Measurements from ENCODE around the gene SUN1. TPM values are rescaled to one million over a fixed set of nuclear protein-coding genes. Genes with fewer than 3 reads are reported as not detected.

SUN1 gene
- total RNA-seq, 1 donor from 2014 or later, result 186 TPM

DNA sequence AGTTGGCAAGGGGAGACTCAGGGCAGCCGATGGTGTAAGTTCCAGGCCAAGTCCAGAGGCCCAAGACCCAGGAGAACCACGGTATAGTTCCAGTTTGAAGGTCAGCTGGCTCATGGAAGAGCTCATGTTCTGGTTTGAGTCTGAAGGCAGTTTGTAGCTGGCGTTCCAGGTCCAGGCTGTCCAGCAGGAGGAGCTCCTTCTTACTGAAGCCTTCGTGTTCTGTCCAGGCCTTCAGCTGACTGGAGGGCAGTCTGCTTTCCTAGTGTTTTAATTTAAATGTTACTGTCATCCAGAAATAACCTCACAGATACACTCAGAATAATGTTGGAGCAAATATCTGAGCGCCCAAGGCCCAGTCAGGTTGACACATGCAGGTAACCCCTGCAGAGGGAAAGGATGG is 4.2 kb downstream of the SUN1 start:
- peak in 1 of 2 donors; percentile 77 for DNase-seq (ENCODE audit: low spot score in 2 of 2)
- no peaks in the 10 kb centered on the region for H3K27me3 ChIP-seq
- H3K4me1 ChIP-seq, result peaks cover 15 to 58% of the 10 kb centered on the region in 2 donors
- peak overlapping the region in 1 of 2 donors; percentile 8 for H3K4me3 ChIP-seq
- no peaks in the 10 kb centered on the region for H3K9me3 ChIP-seq
- intact Hi-C loops (cut with DNase I), result loop anchor here (1.0 kb wide), 1 partner anchor 31 kb away; no protein-coding TSS in a partner anchor
- H3K27ac ChIP-seq, result peak overlapping the region; percentile 89 to 93
- TF ChIP-seq, protein P1, sequence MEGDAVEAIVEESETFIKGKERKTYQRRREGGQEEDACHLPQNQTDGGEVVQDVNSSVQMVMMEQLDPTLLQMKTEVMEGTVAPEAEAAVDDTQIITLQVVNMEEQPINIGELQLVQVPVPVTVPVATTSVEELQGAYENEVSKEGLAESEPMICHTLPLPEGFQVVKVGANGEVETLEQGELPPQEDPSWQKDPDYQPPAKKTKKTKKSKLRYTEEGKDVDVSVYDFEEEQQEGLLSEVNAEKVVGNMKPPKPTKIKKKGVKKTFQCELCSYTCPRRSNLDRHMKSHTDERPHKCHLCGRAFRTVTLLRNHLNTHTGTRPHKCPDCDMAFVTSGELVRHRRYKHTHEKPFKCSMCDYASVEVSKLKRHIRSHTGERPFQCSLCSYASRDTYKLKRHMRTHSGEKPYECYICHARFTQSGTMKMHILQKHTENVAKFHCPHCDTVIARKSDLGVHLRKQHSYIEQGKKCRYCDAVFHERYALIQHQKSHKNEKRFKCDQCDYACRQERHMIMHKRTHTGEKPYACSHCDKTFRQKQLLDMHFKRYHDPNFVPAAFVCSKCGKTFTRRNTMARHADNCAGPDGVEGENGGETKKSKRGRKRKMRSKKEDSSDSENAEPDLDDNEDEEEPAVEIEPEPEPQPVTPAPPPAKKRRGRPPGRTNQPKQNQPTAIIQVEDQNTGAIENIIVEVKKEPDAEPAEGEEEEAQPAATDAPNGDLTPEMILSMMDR (IDR thresholded peaks at IDR 0.05), result peak; percentile 19 to 61 (median 49)
- H3K36me3 ChIP-seq, result peaks cover 15 to 20% of the 10 kb centered on the region in 2 donors

DNA sequence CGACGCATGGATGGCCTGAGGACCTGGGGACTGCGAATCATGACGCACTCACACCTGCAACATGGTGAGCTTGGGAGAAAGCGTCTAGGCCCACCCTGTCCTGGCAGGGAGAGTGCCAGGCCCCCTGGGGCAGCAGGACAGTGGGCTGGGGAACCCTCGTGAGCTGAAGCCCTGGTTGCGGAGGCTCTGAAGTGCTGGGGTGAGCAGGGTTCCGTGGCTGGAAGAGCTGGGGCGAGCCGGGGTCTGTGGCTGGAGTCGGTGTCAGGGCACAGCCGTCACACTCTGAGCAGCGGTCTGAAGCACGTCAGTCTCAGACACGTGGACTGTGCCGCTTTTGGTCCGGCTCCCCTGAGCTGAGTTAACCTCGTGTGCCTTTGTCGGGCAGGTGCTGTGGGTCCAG is 4.7 kb downstream of the SUN1 start:
- intact Hi-C loops (cut with DNase I), result no loop called here
- no peak for DNase-seq (ENCODE audit: low spot score in 2 of 2)
- Histone ChIP-seq H3K36me3 (peaks cover 18 to 20% of the 10 kb centered on the region in 2 donors), H3K9me3 (no peaks in the 10 kb centered on the region), H3K27ac (peak overlapping the region; percentile 89 to 93), H3K4me1 (peaks cover 21 to 62% of the 10 kb centered on the region in 2 donors), H3K27me3 (no peaks in the 10 kb centered on the region), H3K4me3 (peak overlapping the region in 1 of 2 donors; percentile 8)
- TF ChIP-seq, protein P1 (IDR thresholded peaks at IDR 0.05), result no peak

DNA sequence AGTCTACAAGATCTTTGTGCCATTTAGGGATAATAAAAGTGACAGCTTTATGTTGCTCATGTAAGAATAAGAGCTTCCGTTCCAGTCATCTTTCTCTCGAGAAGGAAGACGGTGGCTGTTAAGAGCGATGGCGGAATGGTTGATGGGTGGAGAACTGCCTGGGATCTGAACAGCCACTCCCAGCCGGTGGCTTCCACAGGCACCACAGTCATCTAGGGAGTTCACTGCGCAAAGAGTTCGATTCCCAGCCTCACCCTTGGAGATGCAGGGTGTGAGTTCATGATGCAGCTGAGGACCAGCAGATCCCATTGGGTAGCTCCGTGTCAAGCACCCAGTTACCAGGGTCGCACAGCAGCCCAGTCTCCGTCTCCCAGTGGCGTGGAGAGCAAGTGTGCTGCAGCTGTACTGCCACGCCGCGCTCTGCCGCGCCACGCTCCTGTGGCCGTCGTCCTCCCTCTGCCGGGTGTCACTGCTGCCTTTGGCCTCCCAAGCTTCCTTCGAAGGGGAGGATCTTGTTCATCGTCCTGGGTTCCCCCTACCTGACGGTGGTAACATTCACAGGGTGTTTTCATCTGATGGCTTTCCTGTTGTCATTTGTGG is 7.8 kb downstream of the SUN1 start:
- intact Hi-C loops (cut with DNase I), result no loop called here
- peak overlapping the region in 1 of 2 donors; percentile 23 for H3K27ac ChIP-seq
- no peak for DNase-seq (ENCODE audit: low spot score in 2 of 2)

GRCh38 chr7:841943-842342 is 9.7 kb downstream of the SUN1 start:
- no peaks in the 10 kb centered on the region for H3K27me3 ChIP-seq
- no peak overlapping the region for H3K4me3 ChIP-seq
- TF ChIP-seq, protein P1 (IDR thresholded peaks at IDR 0.05), result no peak
- intact Hi-C loops (cut with DNase I), result no loop called here
- no peaks in the 10 kb centered on the region for H3K9me3 ChIP-seq
- H3K36me3 ChIP-seq, result peaks cover 46 to 64% of the 10 kb centered on the region in 2 donors
- DNase-seq (ENCODE audit: low spot score in 2 of 2), result no peak
- peak overlapping the region; percentile 48 to 53 for H3K27ac ChIP-seq
- H3K4me1 ChIP-seq, result peaks cover 7 to 28% of the 10 kb centered on the region in 2 donors

More for the DNA sequence above, 7.8 kb downstream of the SUN1 start:
- Histone ChIP-seq H3K4me3 (no peak overlapping the region), H3K36me3 (peaks cover 41 to 49% of the 10 kb centered on the region in 2 donors), H3K4me1 (peaks cover 12 to 43% of the 10 kb centered on the region in 2 donors), H3K27me3 (no peaks in the 10 kb centered on the region), H3K9me3 (no peaks in the 10 kb centered on the region)
- TF ChIP-seq, protein P1 (IDR thresholded peaks at IDR 0.05), result no peak

DNA sequence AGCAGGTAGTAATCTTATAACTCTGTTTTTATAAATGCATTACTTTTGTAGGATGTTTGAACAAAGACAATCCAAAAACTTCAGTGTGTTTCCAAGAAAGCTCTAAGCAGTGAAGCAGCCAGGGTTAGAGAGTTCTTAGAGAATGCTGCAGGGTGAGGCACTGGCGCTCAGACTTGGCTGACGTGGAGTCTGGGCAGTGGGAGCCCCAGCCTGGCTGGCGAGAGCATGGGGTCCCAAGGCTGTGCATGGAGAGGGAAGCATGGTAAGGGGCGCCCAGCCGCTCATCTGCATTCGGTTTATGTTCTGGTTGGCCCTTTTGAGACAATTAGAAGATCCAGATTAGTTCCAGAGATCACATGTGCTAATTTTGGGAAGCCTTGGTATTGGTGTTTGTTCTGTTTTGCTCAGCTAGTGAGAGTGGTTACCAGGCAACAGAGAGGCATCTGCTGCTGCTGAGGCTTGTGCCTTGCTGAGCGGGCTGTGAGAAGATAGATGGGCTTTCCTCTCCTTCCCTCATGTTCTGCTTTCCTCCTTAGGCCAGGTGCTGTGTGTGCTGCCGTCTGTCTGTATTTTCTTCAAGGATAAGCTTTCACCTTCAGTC is 10.3 kb downstream of the SUN1 start:
- no peaks in the 10 kb centered on the region for H3K27me3 ChIP-seq
- peaks cover 7 to 24% of the 10 kb centered on the region in 2 donors for H3K4me1 ChIP-seq
- peak overlapping the region; percentile 48 to 53 for H3K27ac ChIP-seq
- DNase-seq (ENCODE audit: low spot score in 2 of 2), result no peak
- H3K9me3 ChIP-seq, result no peaks in the 10 kb centered on the region
- H3K4me3 ChIP-seq, result no peak overlapping the region
- intact Hi-C loops (cut with DNase I), result no loop called here
- H3K36me3 ChIP-seq, result peaks cover 46 to 64% of the 10 kb centered on the region in 2 donors
- TF ChIP-seq, protein P1 (IDR thresholded peaks at IDR 0.05), result no peak

Measured in ascending aorta (tissue), 2 donors.